Psoas muscle (tissue), 8 donors: ENCODE measurements around the gene CIBAR2. TPM values are rescaled to one million over a fixed set of nuclear protein-coding genes. Genes with fewer than 3 reads are reported as not detected.

Experiments used
- ATAC-seq, 4 donors: fragments of 200-7000 bp; cut with Tn5 transposase; one replicate each; pipeline ENCODE4 v1.9.1; 2020; ENCODE audit warnings: moderate library complexity in 3 of 4, mild to moderate bottlenecking in 2 of 4
- DNase-seq, 2 donors: peaks; one replicate each; pipeline ENCODE4 v3.0.0-alpha.2; 2020
- H3K27ac ChIP-seq: fragments of 200-600 bp; one replicate; pipeline ENCODE4 v1.8.0; 2022
- H3K27me3 ChIP-seq, 3 donors: fragments of 200-600 bp in 1 of 3; one replicate each; pipeline versions ENCODE4 v1.6.1 to v1.8.0; 2013 to 2022; ENCODE audit warnings: low read length in 2 of 3, mild to moderate bottlenecking in 2 of 3, moderate library complexity in 1 of 3; ENCODE audit not compliant: insufficient read depth in 3 of 3
- H3K36me3 ChIP-seq, 2 donors: fragments of 200-600 bp in 1 of 2; one replicate each; pipeline versions ENCODE4 v1.6.1 to v1.8.0; 2013 to 2022; ENCODE audit warnings: low read depth in 1 of 2, mild to moderate bottlenecking in 1 of 2, moderate library complexity in 1 of 2; ENCODE audit not compliant: insufficient read depth in 1 of 2
- H3K4me1 ChIP-seq: fragments of 200-600 bp; one replicate; pipeline ENCODE4 v1.8.0; 2022
- H3K4me3 ChIP-seq: fragments of 200-600 bp; one replicate; pipeline ENCODE4 v1.8.0; 2022; ENCODE audit warnings: mild to moderate bottlenecking
- H3K9me3 ChIP-seq: fragments of 200-600 bp; one replicate; pipeline ENCODE4 v1.8.0; 2022
- CTCF ChIP-seq: fragments of 200-600 bp; IDR thresholded peaks from one replicate; pipeline ENCODE4 v1.8.0; 2022; ENCODE audit warnings: antibody characterized with exemption
- WGBS, 3 donors: extraction: QIAGEN DNeasy Blood & Tissue Kit; methylation state at CpG; one replicate each; pipeline versions ENCODE4 v1.1.6 to v1.1.7; 2013; 5-methylcytosine and 5-hydroxymethylcytosine counted together
- intact Hi-C, 2 donors: fragments of 100-400 bp; cut with DNase I; formaldehyde crosslinking; loops; one replicate each; pipeline versions ENCODE4 v1.11.0 to v1.14.2; 2022
- polyA plus RNA-seq, 3 donors: library from polyadenylated mRNA; stranded (reverse); fragments of 200-250 nt; gene quantifications; one replicate each; pipeline ENCODE4 v1.2.3, GENCODE V29; 2013
- total RNA-seq, 4 donors: library from RNA; stranded (reverse); fragmentation: NEBNext Ultra II Directional in 2 of 4; extraction: Animal tissue kit (Norgen Biotek cat#: 25700) in 2 of 4; gene quantifications; one replicate each; pipeline versions ENCODE4 v1.2.1 to v1.2.4, GENCODE V29; 2021 to 2023
- donor health status: healthy with polysubstance abuse.
- donor health status: DM: no; HTN: no; CAD: no; lungs with moderate emphysema.
- donor health status: Bipolar disorder and iron deficiency.
- donor health status: healthy.
- donor health status: DM: yes; HTN: yes; CAD: no.
- donor health status: DM: no; HTN: no; CAD: no.
- donor health status: DM: no; HTN: no; CAD: no.
- donor health status: DM: yes; HTN: yes; CAD: no.

Gene CIBAR2
- total and polyA plus RNA-seq, 7 donors: 0.36 TPM; not detected in 6

GRCh38 chr16:85146532-85146797, 34.2 kb upstream of the CIBAR2 start:
- DNase-seq: no peak
- ATAC-seq: no peak
- Histone ChIP-seq H3K36me3 (no peaks in the 10 kb centered on the region), H3K27me3 (no peaks in the 10 kb centered on the region), H3K4me3 (no peak overlapping the region), H3K4me1 (peaks cover 48% of the 10 kb centered on the region), H3K27ac (peak overlapping the region; percentile 71), H3K9me3 (no peaks in the 10 kb centered on the region)
- TF ChIP-seq CTCF: no peak
- intact Hi-C loops: no loop called here
- 55 to 65% (median 63%) methylated on average over 4 of the region's 4 CpGs for WGBS, 3 donors

GRCh38 chr16:85145734-85146531, 33.7 kb upstream of the CIBAR2 start:
- H3K27ac ChIP-seq: peak overlapping the region; percentile 71

GRCh38 chr16:85145188-85145587, 32.9 kb upstream of the CIBAR2 start:
- intact Hi-C loops: no loop called here
- Histone ChIP-seq H3K4me1 (peaks cover 39% of the 10 kb centered on the region), H3K27ac (no peak overlapping the region), H3K27me3 (no peaks in the 10 kb centered on the region), H3K9me3 (no peaks in the 10 kb centered on the region), H3K36me3 (no peaks in the 10 kb centered on the region), H3K4me3 (no peak overlapping the region)
- TF ChIP-seq CTCF: no peak
- WGBS, 3 donors: 78 to 92% (median 82%) methylated on average over 10 of the region's 10 CpGs
- no peak for DNase-seq
- no peak for ATAC-seq

More at GRCh38 chr16:85145734-85146531, 33.7 kb upstream of the CIBAR2 start:
- Histone ChIP-seq H3K4me3 (no peak overlapping the region), H3K4me1 (peaks cover 45% of the 10 kb centered on the region), H3K9me3 (no peaks in the 10 kb centered on the region), H3K27me3 (no peaks in the 10 kb centered on the region), H3K36me3 (no peaks in the 10 kb centered on the region)
- DNase-seq (no peak), ATAC-seq (no peak)
- intact Hi-C loops: no loop called here
- no peak for TF ChIP-seq CTCF
- 59 to 76% (median 66%) methylated on average over 16 to 20 of the region's 20 CpGs for WGBS, 3 donors

- Histone ChIP-seq H3K9me3 (no peaks in the 10 kb centered on the region), H3K4me1 (peaks cover 31% of the 10 kb centered on the region), H3K27me3 (no peaks in the 10 kb centered on the region), H3K36me3 (no peaks in the 10 kb centered on the region), H3K4me3 (no peak overlapping the region), H3K27ac (peak overlapping the region; percentile 23)
- WGBS, 3 donors: 76 to 85% (median 78%) methylated on average over 26 of the region's 26 CpGs
- intact Hi-C loops: no loop called here
- no peak for TF ChIP-seq CTCF
- no peak for DNase-seq
- ATAC-seq: no peak
Measured at GRCh38 chr16:85144026-85144915, 32.0 kb upstream of the CIBAR2 start.
